Activated T-helper 17 cell treated with anti-CD3 and anti-CD28 coated beads, Interleukin-2, amount 50 U/mL, for 72 hours (primary cell): ENCODE measurements around the gene SLC25A10. TPM values are rescaled to one million over a fixed set of nuclear protein-coding genes. Genes with fewer than 3 reads are reported as not detected.
"Not testable (repeated sequence)": the region's sequence is repeated elsewhere in the genome, so short reads cannot be mapped to it uniquely, and the experiment has no call there.

Experiments
- ATAC-seq: fragments of 150-1000 bp; cut with Tn5 transposase; replicated peaks from 2 replicates; pipeline ENCODE4 v1.10.0; 2021; ENCODE audit warnings: mild to moderate bottlenecking, moderate library complexity
- H3K27ac Mint-ChIP-seq: one replicate; pipeline ENCODE4 v1.8.0; 2022; ENCODE audit warnings: mixed read lengths
- H3K27me3 Mint-ChIP-seq: one replicate; pipeline ENCODE4 v1.8.0; 2022; ENCODE audit warnings: mixed read lengths
- H3K36me3 Mint-ChIP-seq: one replicate; pipeline ENCODE4 v1.8.0; 2022; ENCODE audit warnings: low read depth, mild to moderate bottlenecking, mixed read lengths
- H3K4me1 Mint-ChIP-seq: one replicate; pipeline ENCODE4 v1.8.0; 2022; ENCODE audit warnings: mixed read lengths
- H3K4me3 Mint-ChIP-seq: one replicate; pipeline ENCODE4 v1.8.0; 2022; ENCODE audit warnings: mild to moderate bottlenecking, mixed read lengths
- H3K9me3 Mint-ChIP-seq: one replicate; pipeline ENCODE4 v1.8.0; 2022; ENCODE audit warnings: mixed read lengths
- total RNA-seq, 2 donors: library from RNA; stranded (reverse); gene quantifications; one replicate each; pipeline ENCODE4 v1.2.3, GENCODE V29; 2022

Gene SLC25A10
- total RNA-seq, result 10 to 100 TPM; 15.4 to 38.9 TPM

- Mint-ChIP-seq H3K36me3 (peaks cover 2% of the 10 kb centered on the region), H3K27me3 (no peaks in the 10 kb centered on the region), H3K4me3 (peak within 1 kb of the TSS; percentile 90), H3K27ac (peak within 1 kb of the TSS; percentile 84), H3K4me1 (no peaks in the 10 kb centered on the region), H3K9me3 (no peaks in the 10 kb centered on the region)
- ATAC-seq, result peak; percentile 93
These were observed at the start of gene SLC25A10 for GRCh38 chr17:81711814-81712467. SLC25A10 (plus strand) TSS chr17:81712284; CDS start chr17:81712427, 143 bp downstream.

- Mint-ChIP-seq H3K4me1 (peaks cover 12% of the 10 kb centered on the region), H3K27me3 (no peaks in the 10 kb centered on the region), H3K9me3 (no peaks in the 10 kb centered on the region), H3K27ac (peak overlapping the region; percentile 87), H3K36me3 (peaks cover 44% of the 10 kb centered on the region), H3K4me3 (peak overlapping the region; percentile 94)
- ATAC-seq, result peak; percentile 7
These were observed 48.0 kb upstream of the SLC25A10 start for GRCh38 chr17:81664051-81664470.

GRCh38 chr17:81665205-81666091, 46.6 kb upstream of the SLC25A10 start:
- ATAC-seq, result peak; percentile 26
- Mint-ChIP-seq H3K27me3 (no peaks in the 10 kb centered on the region), H3K36me3 (peaks cover 57% of the 10 kb centered on the region), H3K9me3 (no peaks in the 10 kb centered on the region), H3K27ac (peak overlapping the region; percentile 96), H3K4me3 (peak overlapping the region; percentile 94), H3K4me1 (peaks cover 12% of the 10 kb centered on the region)

GRCh38 chr17:81666092-81666341, 46.1 kb upstream of the SLC25A10 start:
- Mint-ChIP-seq H3K36me3 (peaks cover 63% of the 10 kb centered on the region), H3K4me1 (peaks cover 12% of the 10 kb centered on the region), H3K9me3 (no peaks in the 10 kb centered on the region), H3K27me3 (no peaks in the 10 kb centered on the region), H3K27ac (peak overlapping the region; percentile 96), H3K4me3 (peak overlapping the region; percentile 94)
- peak; percentile 3 for ATAC-seq

GRCh38 chr17:81666342-81667191, 45.5 kb upstream of the SLC25A10 start, which contains the start of the genes CCDC137 and OXLD1:
CCDC137 (plus strand) TSS chr17:81666737; CDS start chr17:81666767, 30 bp downstream.
OXLD1 (minus strand) TSS chr17:81666605; CDS start chr17:81666577, 28 bp downstream.
- Mint-ChIP-seq H3K36me3 (peaks cover 69% of the 10 kb centered on the region), H3K27me3 (no peaks in the 10 kb centered on the region), H3K4me3 (peak within 1 kb of the TSS; percentile 94), H3K9me3 (no peaks in the 10 kb centered on the region), H3K4me1 (peaks cover 12% of the 10 kb centered on the region), H3K27ac (peak within 1 kb of the TSS; percentile 96)
- ATAC-seq, result peak; percentile 92

- H3K4me3 Mint-ChIP-seq, result peak overlapping the region; percentile 94
- no peak for ATAC-seq
- peaks cover 80% of the 10 kb centered on the region for H3K36me3 Mint-ChIP-seq
- H3K27me3 Mint-ChIP-seq, result no peaks in the 10 kb centered on the region
- no peaks in the 10 kb centered on the region for H3K9me3 Mint-ChIP-seq
- H3K27ac Mint-ChIP-seq, result peak overlapping the region; percentile 96
- H3K4me1 Mint-ChIP-seq, result peaks cover 12% of the 10 kb centered on the region
These were observed 44.3 kb upstream of the SLC25A10 start for GRCh38 chr17:81667754-81668153.

GRCh38 chr17:81672504-81672903, 39.6 kb upstream of the SLC25A10 start:
- Mint-ChIP-seq H3K9me3 (no peaks in the 10 kb centered on the region), H3K27me3 (no peaks in the 10 kb centered on the region), H3K4me3 (no peak overlapping the region), H3K4me1 (peaks cover 8% of the 10 kb centered on the region), H3K36me3 (peaks cover 76% of the 10 kb centered on the region), H3K27ac (no peak overlapping the region)
- ATAC-seq, result no peak

- no peak overlapping the region for H3K27ac Mint-ChIP-seq
- ATAC-seq, result no peak
- H3K4me1 Mint-ChIP-seq, result peaks cover 3% of the 10 kb centered on the region
- peaks cover 72% of the 10 kb centered on the region for H3K36me3 Mint-ChIP-seq
- no peak overlapping the region for H3K4me3 Mint-ChIP-seq
- H3K27me3 Mint-ChIP-seq, result no peaks in the 10 kb centered on the region
- H3K9me3 Mint-ChIP-seq, result no peaks in the 10 kb centered on the region
These were observed 39.1 kb upstream of the SLC25A10 start for GRCh38 chr17:81672954-81673353.

- no peaks in the 10 kb centered on the region for H3K4me1 Mint-ChIP-seq
- H3K27me3 Mint-ChIP-seq, result no peaks in the 10 kb centered on the region
- H3K36me3 Mint-ChIP-seq, result peaks cover 64% of the 10 kb centered on the region
- no peaks in the 10 kb centered on the region for H3K9me3 Mint-ChIP-seq
- ATAC-seq, result no peak
- no peak overlapping the region for H3K27ac Mint-ChIP-seq
- no peak overlapping the region for H3K4me3 Mint-ChIP-seq
These were observed 38.4 kb upstream of the SLC25A10 start for GRCh38 chr17:81673561-81674258.

- H3K27ac Mint-ChIP-seq, ATAC-seq, H3K9me3 Mint-ChIP-seq, H3K27me3 Mint-ChIP-seq, H3K4me1 Mint-ChIP-seq, H3K4me3 Mint-ChIP-seq: not testable (repeated sequence)
- peaks cover 47% of the 10 kb centered on the region for H3K36me3 Mint-ChIP-seq
These were observed 36.4 kb upstream of the SLC25A10 start for GRCh38 chr17:81675515-81676221.

- Mint-ChIP-seq H3K36me3 (peaks cover 37% of the 10 kb centered on the region), H3K4me1 (no peaks in the 10 kb centered on the region), H3K27ac (no peak overlapping the region), H3K9me3 (no peaks in the 10 kb centered on the region), H3K27me3 (no peaks in the 10 kb centered on the region), H3K4me3 (no peak overlapping the region)
- ATAC-seq, result no peak
These were observed 35.2 kb upstream of the SLC25A10 start for GRCh38 chr17:81676906-81677305.

GRCh38 chr17:81680150-81680549, 31.9 kb upstream of the SLC25A10 start:
- no peak overlapping the region for H3K4me3 Mint-ChIP-seq
- peaks cover 4% of the 10 kb centered on the region for H3K4me1 Mint-ChIP-seq
- H3K27me3 Mint-ChIP-seq, result no peaks in the 10 kb centered on the region
- H3K27ac Mint-ChIP-seq, result no peak overlapping the region
- H3K9me3 Mint-ChIP-seq, result no peaks in the 10 kb centered on the region
- ATAC-seq, result no peak
- peaks cover 20% of the 10 kb centered on the region for H3K36me3 Mint-ChIP-seq

GRCh38 chr17:81681672-81682071, 30.4 kb upstream of the SLC25A10 start:
- H3K9me3 Mint-ChIP-seq, result no peaks in the 10 kb centered on the region
- H3K27ac Mint-ChIP-seq, result no peak overlapping the region
- peak overlapping the region; percentile 20 for H3K4me3 Mint-ChIP-seq
- ATAC-seq, result no peak
- H3K27me3 Mint-ChIP-seq, result no peaks in the 10 kb centered on the region
- peaks cover 4% of the 10 kb centered on the region for H3K4me1 Mint-ChIP-seq
- H3K36me3 Mint-ChIP-seq, result peaks cover 36% of the 10 kb centered on the region
